ENCODE measurements around the gene CD84.

Gene CD84

GRCh38 chr1:160540859-160541233, 38.5 kb downstream of the CD84 start:
- TF ChIP-seq, protein P1, sequence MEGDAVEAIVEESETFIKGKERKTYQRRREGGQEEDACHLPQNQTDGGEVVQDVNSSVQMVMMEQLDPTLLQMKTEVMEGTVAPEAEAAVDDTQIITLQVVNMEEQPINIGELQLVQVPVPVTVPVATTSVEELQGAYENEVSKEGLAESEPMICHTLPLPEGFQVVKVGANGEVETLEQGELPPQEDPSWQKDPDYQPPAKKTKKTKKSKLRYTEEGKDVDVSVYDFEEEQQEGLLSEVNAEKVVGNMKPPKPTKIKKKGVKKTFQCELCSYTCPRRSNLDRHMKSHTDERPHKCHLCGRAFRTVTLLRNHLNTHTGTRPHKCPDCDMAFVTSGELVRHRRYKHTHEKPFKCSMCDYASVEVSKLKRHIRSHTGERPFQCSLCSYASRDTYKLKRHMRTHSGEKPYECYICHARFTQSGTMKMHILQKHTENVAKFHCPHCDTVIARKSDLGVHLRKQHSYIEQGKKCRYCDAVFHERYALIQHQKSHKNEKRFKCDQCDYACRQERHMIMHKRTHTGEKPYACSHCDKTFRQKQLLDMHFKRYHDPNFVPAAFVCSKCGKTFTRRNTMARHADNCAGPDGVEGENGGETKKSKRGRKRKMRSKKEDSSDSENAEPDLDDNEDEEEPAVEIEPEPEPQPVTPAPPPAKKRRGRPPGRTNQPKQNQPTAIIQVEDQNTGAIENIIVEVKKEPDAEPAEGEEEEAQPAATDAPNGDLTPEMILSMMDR (IDR thresholded peaks at IDR 0.05; ENCODE audit: low read depth, low read length): no peak
- no peak for DNase-seq (ENCODE audit: low read depth in 2 of 2)
- H3K4me3 ChIP-seq (replicated peaks in 1 of 2; ENCODE audit: low read depth in 2 of 2, low read length in 2 of 2): no peak overlapping the region

GRCh38 chr1:160539990-160540858, 39.1 kb downstream of the CD84 start:
- peak in 1 of 2 donors; percentile 4 for DNase-seq (ENCODE audit: low read depth in 2 of 2)

DNA sequence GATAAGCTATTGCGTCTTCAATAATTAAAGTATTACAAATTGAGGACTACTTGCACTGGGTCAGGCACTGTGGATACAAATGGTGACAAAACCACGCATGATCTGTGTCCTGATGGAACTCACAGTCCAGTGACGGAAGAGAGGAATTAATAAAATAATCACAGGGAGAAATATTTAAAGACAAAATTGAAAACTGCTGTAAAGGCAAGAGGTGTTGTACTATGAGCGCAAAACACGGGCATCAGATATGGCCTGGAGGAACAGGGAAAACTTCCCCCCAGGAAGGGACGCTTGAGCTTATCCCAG, 39.7 kb downstream of the CD84 start:
- TF ChIP-seq, protein P1 (IDR thresholded peaks at IDR 0.05; ENCODE audit: low read depth, low read length): no peak
- DNase-seq (ENCODE audit: low read depth in 2 of 2): no peak
- H3K4me3 ChIP-seq (replicated peaks in 1 of 2; ENCODE audit: low read depth in 2 of 2, low read length in 2 of 2): no peak overlapping the region

More at GRCh38 chr1:160539990-160540858, 39.1 kb downstream of the CD84 start:
- TF ChIP-seq, protein P1 (IDR thresholded peaks at IDR 0.05; ENCODE audit: low read depth, low read length): no peak
- H3K4me3 ChIP-seq (replicated peaks in 1 of 2; ENCODE audit: low read depth in 2 of 2, low read length in 2 of 2): no peak overlapping the region

- no peak overlapping the region for H3K4me3 ChIP-seq (replicated peaks in 1 of 2; ENCODE audit: low read depth in 2 of 2, low read length in 2 of 2)
- TF ChIP-seq, protein P1 (IDR thresholded peaks at IDR 0.05; ENCODE audit: low read depth, low read length): no peak
- no peak for DNase-seq (ENCODE audit: low read depth in 2 of 2)
Measured at GRCh38 chr1:160538985-160539651, 40.2 kb downstream of the CD84 start.

GRCh38 chr1:160537714-160538665, 41.3 kb downstream of the CD84 start:
- H3K4me3 ChIP-seq (replicated peaks in 1 of 2; ENCODE audit: low read depth in 2 of 2, low read length in 2 of 2): no peak overlapping the region

More at GRCh38 chr1:160537714-160538665, 41.3 kb downstream of the CD84 start:
- TF ChIP-seq, protein P1 (IDR thresholded peaks at IDR 0.05; ENCODE audit: low read depth, low read length): no peak
- no peak for DNase-seq (ENCODE audit: low read depth in 2 of 2)
